WTC11 (cell line): ENCODE measurements around the gene WDR62. TPM values are rescaled to one million over a fixed set of nuclear protein-coding genes. Genes with fewer than 3 reads are reported as not detected.

Source experiments
- CREM ChIP-seq: sonication (generic); formaldehyde crosslinking; IDR thresholded peaks from 2 replicates; pipeline ENCODE4 v1.8.1; 2022; ENCODE audit warnings: mild to moderate bottlenecking, missing genetic modification reagents, moderate library complexity
- ETV6 ChIP-seq: sonication (generic); formaldehyde crosslinking; IDR thresholded peaks from 2 replicates; pipeline ENCODE4 v1.8.1; 2022; ENCODE audit warnings: mild to moderate bottlenecking, missing genetic modification reagents
- FOXJ3 ChIP-seq: sonication (generic); formaldehyde crosslinking; IDR thresholded peaks from 2 replicates; pipeline ENCODE4 v1.9.0; 2021; ENCODE audit warnings: missing genetic modification reagents, mild to moderate bottlenecking, borderline replicate concordance
- FOXK1 ChIP-seq: sonication (generic); formaldehyde crosslinking; IDR thresholded peaks from 2 replicates; pipeline ENCODE4 v1.8.0; 2022; ENCODE audit warnings: mild to moderate bottlenecking, moderate library complexity, missing genetic modification reagents
- GRHL2 ChIP-seq: fragments of 250-450 bp; sonication (Bioruptor Pico); IDR thresholded peaks from 2 replicates; pipeline ENCODE4 v1.8.0; 2022; ENCODE audit warnings: mild to moderate bottlenecking, moderate library complexity; ENCODE audit not compliant: insufficient replicate concordance, severe bottlenecking
- GTF2I ChIP-seq: fragments of 250-450 bp; sonication (Bioruptor Pico); conservative IDR thresholded peaks from 2 replicates; pipeline ENCODE4 v1.4.0; 2021; ENCODE audit warnings: mild to moderate bottlenecking
- MXD4 ChIP-seq: fragments of 250-450 bp; sonication (Bioruptor Pico); IDR thresholded peaks from 2 replicates; pipeline ENCODE4 v1.8.0; 2021; ENCODE audit warnings: mild to moderate bottlenecking, moderate library complexity, borderline replicate concordance
- NFATC4 ChIP-seq: fragments of 250-450 bp; sonication (Bioruptor Pico); IDR thresholded peaks from 2 replicates; pipeline ENCODE4 v1.9.0; 2021; ENCODE audit warnings: mild to moderate bottlenecking
- PRRX2 ChIP-seq: fragments of 250-450 bp; sonication (Bioruptor Pico); IDR thresholded peaks from 2 replicates; pipeline ENCODE4 v1.8.0; 2021; ENCODE audit warnings: mild to moderate bottlenecking
- SMAD3 ChIP-seq: sonication (generic); formaldehyde crosslinking; IDR thresholded peaks from 2 replicates; pipeline ENCODE4 v1.8.0; 2022; ENCODE audit warnings: missing genetic modification reagents, mild to moderate bottlenecking, borderline replicate concordance
- SP1 ChIP-seq: sonication (generic); formaldehyde crosslinking; conservative IDR thresholded peaks from 2 replicates; pipeline ENCODE4 v1.8.1; 2022; ENCODE audit warnings: missing genetic modification reagents
- TEAD4 ChIP-seq: sonication (generic); formaldehyde crosslinking; IDR thresholded peaks from 2 replicates; pipeline ENCODE4 v1.8.0; 2022; ENCODE audit warnings: mild to moderate bottlenecking, missing genetic modification reagents
- ZBTB21 ChIP-seq: sonication (generic); formaldehyde crosslinking; IDR thresholded peaks from 2 replicates; pipeline ENCODE4 v1.8.1; 2023; ENCODE audit warnings: mild to moderate bottlenecking, missing genetic modification reagents, borderline replicate concordance
- ZNF416 ChIP-seq: fragments of 250-450 bp; sonication (Bioruptor Pico); IDR thresholded peaks from 2 replicates; pipeline ENCODE4 v1.9.0; 2021; ENCODE audit warnings: mild to moderate bottlenecking, inconsistent platforms
- total RNA-seq: library from RNA; stranded (reverse); gene quantifications from 3 replicates; pipeline ENCODE4 v1.2.3, GENCODE V29; 2021
- TF ChIP-seq, protein P1 (sequence below): fragments of 200-600 bp; IDR thresholded peaks from 2 replicates; pipeline ENCODE4 v1.8.0; 2022; ENCODE audit warnings: antibody characterized with exemption
- TF ChIP-seq, protein P2 (sequence below): sonication (generic); formaldehyde crosslinking; IDR thresholded peaks from 2 replicates; pipeline ENCODE4 v1.8.0; 2022; ENCODE audit warnings: mild to moderate bottlenecking, missing genetic modification reagents
- TF ChIP-seq, protein P3 (sequence below): sonication (generic); formaldehyde crosslinking; conservative IDR thresholded peaks from 2 replicates; pipeline ENCODE4 v1.8.1; 2022; ENCODE audit warnings: mild to moderate bottlenecking, missing genetic modification reagents
- TF ChIP-seq, protein P4 (sequence below): sonication (generic); formaldehyde crosslinking; IDR thresholded peaks from 2 replicates; pipeline ENCODE4 v1.8.0; 2023; ENCODE audit warnings: mild to moderate bottlenecking, missing genetic modification reagents
- TF ChIP-seq, protein P5 (sequence below): sonication (generic); formaldehyde crosslinking; IDR thresholded peaks from 2 replicates; pipeline ENCODE4 v1.8.1; 2022; ENCODE audit warnings: missing genetic modification reagents, borderline replicate concordance
- TF ChIP-seq, protein P6 (sequence below): sonication (generic); formaldehyde crosslinking; IDR thresholded peaks from 2 replicates; pipeline ENCODE4 v1.8.1; 2023; ENCODE audit warnings: mild to moderate bottlenecking, missing genetic modification reagents, moderate library complexity
- TF ChIP-seq, protein P7 (sequence below): sonication (generic); formaldehyde crosslinking; conservative IDR thresholded peaks from 2 replicates; pipeline ENCODE4 v1.8.1; 2023; ENCODE audit warnings: mild to moderate bottlenecking, low read depth, missing genetic modification reagents, moderate library complexity
- TF ChIP-seq, protein P8 (sequence below): sonication (generic); formaldehyde crosslinking; IDR thresholded peaks from 2 replicates; pipeline ENCODE4 v1.8.0; 2023; ENCODE audit warnings: missing genetic modification reagents, mild to moderate bottlenecking, borderline replicate concordance

WDR62 gene
- total RNA-seq, 1 experiment from 2014 or later = 40.0 TPM

DNA sequence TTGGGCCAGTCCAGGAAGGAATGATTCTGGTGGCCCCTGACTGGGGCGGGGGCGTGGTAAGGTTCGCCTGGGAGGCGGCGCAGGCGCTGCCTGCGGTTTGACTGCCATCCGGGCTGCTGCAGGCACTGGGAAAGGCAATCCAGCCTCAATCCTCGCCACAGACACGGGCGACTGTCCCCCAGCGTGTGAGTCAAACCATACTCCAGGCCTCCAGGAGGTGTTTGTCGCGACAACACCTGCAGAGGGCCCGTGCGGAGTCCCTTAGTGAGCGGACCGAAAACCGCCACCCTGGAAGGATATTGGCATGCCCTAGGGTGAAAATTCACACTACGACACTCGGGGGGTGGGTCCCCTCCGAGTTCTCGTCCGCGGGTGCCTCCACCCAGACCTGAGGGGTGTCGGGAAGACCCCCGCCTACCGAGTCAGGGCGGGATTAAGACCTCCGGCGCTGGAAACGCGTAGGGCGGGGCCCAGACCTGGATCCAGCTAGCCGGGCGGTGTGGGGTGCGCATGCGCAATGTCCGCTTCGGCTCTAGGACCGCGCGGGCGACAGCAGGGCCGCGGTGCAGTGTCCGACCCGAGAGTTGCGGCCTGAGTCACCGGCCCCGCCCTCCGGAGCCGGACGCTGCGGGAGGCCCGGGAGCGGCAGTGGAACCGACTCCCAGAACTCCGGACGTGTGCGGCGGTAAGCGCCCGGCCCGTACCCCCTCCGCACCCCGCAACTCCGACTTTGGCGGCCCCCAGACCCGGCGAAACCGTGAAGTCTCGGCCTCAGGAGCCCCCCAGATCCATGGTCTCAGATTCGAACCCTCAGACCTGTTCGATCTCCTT, 85.0 kb downstream of the WDR62 start, which contains the start of gene CAPNS1 (continued):
- peak; percentile 84; the same call in 1 of the 2 replicates for TF ChIP-seq SMAD3
- TF ChIP-seq ZNF416 (CRISPR knock-in tag) = no peak
- TF ChIP-seq, protein P1, sequence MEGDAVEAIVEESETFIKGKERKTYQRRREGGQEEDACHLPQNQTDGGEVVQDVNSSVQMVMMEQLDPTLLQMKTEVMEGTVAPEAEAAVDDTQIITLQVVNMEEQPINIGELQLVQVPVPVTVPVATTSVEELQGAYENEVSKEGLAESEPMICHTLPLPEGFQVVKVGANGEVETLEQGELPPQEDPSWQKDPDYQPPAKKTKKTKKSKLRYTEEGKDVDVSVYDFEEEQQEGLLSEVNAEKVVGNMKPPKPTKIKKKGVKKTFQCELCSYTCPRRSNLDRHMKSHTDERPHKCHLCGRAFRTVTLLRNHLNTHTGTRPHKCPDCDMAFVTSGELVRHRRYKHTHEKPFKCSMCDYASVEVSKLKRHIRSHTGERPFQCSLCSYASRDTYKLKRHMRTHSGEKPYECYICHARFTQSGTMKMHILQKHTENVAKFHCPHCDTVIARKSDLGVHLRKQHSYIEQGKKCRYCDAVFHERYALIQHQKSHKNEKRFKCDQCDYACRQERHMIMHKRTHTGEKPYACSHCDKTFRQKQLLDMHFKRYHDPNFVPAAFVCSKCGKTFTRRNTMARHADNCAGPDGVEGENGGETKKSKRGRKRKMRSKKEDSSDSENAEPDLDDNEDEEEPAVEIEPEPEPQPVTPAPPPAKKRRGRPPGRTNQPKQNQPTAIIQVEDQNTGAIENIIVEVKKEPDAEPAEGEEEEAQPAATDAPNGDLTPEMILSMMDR = no peak
- no peak for TF ChIP-seq GTF2I (CRISPR knock-in tag)
- TF ChIP-seq, protein P2, sequence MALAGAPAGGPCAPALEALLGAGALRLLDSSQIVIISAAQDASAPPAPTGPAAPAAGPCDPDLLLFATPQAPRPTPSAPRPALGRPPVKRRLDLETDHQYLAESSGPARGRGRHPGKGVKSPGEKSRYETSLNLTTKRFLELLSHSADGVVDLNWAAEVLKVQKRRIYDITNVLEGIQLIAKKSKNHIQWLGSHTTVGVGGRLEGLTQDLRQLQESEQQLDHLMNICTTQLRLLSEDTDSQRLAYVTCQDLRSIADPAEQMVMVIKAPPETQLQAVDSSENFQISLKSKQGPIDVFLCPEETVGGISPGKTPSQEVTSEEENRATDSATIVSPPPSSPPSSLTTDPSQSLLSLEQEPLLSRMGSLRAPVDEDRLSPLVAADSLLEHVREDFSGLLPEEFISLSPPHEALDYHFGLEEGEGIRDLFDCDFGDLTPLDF (CRISPR knock-in tag) = no peak
- TF ChIP-seq, protein P3, sequence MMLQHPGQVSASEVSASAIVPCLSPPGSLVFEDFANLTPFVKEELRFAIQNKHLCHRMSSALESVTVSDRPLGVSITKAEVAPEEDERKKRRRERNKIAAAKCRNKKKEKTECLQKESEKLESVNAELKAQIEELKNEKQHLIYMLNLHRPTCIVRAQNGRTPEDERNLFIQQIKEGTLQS = no peak
- no peak for TF ChIP-seq PRRX2 (CRISPR knock-in tag)
- TF ChIP-seq, protein P4, sequence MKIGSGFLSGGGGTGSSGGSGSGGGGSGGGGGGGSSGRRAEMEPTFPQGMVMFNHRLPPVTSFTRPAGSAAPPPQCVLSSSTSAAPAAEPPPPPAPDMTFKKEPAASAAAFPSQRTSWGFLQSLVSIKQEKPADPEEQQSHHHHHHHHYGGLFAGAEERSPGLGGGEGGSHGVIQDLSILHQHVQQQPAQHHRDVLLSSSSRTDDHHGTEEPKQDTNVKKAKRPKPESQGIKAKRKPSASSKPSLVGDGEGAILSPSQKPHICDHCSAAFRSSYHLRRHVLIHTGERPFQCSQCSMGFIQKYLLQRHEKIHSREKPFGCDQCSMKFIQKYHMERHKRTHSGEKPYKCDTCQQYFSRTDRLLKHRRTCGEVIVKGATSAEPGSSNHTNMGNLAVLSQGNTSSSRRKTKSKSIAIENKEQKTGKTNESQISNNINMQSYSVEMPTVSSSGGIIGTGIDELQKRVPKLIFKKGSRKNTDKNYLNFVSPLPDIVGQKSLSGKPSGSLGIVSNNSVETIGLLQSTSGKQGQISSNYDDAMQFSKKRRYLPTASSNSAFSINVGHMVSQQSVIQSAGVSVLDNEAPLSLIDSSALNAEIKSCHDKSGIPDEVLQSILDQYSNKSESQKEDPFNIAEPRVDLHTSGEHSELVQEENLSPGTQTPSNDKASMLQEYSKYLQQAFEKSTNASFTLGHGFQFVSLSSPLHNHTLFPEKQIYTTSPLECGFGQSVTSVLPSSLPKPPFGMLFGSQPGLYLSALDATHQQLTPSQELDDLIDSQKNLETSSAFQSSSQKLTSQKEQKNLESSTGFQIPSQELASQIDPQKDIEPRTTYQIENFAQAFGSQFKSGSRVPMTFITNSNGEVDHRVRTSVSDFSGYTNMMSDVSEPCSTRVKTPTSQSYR (CRISPR knock-in tag) = peak; percentile 48; the same call in 1 of the 2 replicates
- peak; percentile 93 for TF ChIP-seq SP1 (CRISPR knock-in tag)
- TF ChIP-seq, protein P5, sequence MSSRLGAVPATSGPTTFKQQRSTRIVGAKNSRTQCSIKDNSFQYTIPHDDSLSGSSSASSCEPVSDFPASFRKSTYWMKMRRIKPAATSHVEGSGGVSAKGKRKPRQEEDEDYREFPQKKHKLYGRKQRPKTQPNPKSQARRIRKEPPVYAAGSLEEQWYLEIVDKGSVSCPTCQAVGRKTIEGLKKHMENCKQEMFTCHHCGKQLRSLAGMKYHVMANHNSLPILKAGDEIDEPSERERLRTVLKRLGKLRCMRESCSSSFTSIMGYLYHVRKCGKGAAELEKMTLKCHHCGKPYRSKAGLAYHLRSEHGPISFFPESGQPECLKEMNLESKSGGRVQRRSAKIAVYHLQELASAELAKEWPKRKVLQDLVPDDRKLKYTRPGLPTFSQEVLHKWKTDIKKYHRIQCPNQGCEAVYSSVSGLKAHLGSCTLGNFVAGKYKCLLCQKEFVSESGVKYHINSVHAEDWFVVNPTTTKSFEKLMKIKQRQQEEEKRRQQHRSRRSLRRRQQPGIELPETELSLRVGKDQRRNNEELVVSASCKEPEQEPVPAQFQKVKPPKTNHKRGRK (CRISPR knock-in tag) = no peak
- TF ChIP-seq MXD4 = no peak
- no peak for TF ChIP-seq NFATC4 (CRISPR knock-in tag)
- TF ChIP-seq TEAD4 (CRISPR knock-in tag) = 0 out of 2 replicates have a peak, but pooled peaks have one; percentile 10
- TF ChIP-seq GRHL2 (CRISPR knock-in tag) = no peak
- TF ChIP-seq, protein P6, sequence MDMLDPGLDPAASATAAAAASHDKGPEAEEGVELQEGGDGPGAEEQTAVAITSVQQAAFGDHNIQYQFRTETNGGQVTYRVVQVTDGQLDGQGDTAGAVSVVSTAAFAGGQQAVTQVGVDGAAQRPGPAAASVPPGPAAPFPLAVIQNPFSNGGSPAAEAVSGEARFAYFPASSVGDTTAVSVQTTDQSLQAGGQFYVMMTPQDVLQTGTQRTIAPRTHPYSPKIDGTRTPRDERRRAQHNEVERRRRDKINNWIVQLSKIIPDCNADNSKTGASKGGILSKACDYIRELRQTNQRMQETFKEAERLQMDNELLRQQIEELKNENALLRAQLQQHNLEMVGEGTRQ (CRISPR knock-in tag) = no peak; the same call in 1 of the 2 replicates
- TF ChIP-seq, protein P7, sequence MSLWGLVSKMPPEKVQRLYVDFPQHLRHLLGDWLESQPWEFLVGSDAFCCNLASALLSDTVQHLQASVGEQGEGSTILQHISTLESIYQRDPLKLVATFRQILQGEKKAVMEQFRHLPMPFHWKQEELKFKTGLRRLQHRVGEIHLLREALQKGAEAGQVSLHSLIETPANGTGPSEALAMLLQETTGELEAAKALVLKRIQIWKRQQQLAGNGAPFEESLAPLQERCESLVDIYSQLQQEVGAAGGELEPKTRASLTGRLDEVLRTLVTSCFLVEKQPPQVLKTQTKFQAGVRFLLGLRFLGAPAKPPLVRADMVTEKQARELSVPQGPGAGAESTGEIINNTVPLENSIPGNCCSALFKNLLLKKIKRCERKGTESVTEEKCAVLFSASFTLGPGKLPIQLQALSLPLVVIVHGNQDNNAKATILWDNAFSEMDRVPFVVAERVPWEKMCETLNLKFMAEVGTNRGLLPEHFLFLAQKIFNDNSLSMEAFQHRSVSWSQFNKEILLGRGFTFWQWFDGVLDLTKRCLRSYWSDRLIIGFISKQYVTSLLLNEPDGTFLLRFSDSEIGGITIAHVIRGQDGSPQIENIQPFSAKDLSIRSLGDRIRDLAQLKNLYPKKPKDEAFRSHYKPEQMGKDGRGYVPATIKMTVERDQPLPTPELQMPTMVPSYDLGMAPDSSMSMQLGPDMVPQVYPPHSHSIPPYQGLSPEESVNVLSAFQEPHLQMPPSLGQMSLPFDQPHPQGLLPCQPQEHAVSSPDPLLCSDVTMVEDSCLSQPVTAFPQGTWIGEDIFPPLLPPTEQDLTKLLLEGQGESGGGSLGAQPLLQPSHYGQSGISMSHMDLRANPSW (CRISPR knock-in tag) = no peak
- peak; percentile 77 for TF ChIP-seq ZBTB21 (CRISPR knock-in tag)
- TF ChIP-seq CREM = no peak
- TF ChIP-seq, protein P8, sequence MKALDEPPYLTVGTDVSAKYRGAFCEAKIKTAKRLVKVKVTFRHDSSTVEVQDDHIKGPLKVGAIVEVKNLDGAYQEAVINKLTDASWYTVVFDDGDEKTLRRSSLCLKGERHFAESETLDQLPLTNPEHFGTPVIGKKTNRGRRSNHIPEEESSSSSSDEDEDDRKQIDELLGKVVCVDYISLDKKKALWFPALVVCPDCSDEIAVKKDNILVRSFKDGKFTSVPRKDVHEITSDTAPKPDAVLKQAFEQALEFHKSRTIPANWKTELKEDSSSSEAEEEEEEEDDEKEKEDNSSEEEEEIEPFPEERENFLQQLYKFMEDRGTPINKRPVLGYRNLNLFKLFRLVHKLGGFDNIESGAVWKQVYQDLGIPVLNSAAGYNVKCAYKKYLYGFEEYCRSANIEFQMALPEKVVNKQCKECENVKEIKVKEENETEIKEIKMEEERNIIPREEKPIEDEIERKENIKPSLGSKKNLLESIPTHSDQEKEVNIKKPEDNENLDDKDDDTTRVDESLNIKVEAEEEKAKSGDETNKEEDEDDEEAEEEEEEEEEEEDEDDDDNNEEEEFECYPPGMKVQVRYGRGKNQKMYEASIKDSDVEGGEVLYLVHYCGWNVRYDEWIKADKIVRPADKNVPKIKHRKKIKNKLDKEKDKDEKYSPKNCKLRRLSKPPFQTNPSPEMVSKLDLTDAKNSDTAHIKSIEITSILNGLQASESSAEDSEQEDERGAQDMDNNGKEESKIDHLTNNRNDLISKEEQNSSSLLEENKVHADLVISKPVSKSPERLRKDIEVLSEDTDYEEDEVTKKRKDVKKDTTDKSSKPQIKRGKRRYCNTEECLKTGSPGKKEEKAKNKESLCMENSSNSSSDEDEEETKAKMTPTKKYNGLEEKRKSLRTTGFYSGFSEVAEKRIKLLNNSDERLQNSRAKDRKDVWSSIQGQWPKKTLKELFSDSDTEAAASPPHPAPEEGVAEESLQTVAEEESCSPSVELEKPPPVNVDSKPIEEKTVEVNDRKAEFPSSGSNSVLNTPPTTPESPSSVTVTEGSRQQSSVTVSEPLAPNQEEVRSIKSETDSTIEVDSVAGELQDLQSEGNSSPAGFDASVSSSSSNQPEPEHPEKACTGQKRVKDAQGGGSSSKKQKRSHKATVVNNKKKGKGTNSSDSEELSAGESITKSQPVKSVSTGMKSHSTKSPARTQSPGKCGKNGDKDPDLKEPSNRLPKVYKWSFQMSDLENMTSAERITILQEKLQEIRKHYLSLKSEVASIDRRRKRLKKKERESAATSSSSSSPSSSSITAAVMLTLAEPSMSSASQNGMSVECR (CRISPR knock-in tag) = peak; percentile 53; the same call in 1 of the 2 replicates
- peak; percentile 90 for TF ChIP-seq FOXK1 (CRISPR knock-in tag)
- TF ChIP-seq ETV6 (CRISPR knock-in tag) = peak; percentile 84
- TF ChIP-seq FOXJ3 = no peak
